CD4-positive, alpha-beta T cell treated with Interleukin-1 beta for 1 hour (primary cell): ENCODE measurements around the gene CCDC144A.
"Not testable (repeated sequence)": the region's sequence is repeated elsewhere in the genome, so short reads cannot be mapped to it uniquely, and the experiment has no call there.

ENCODE experiments used
- DNase-seq, 2 donors: peaks; one replicate each; pipeline ENCODE4 v3.0.0-alpha.2; 2020 to 2022

CCDC144A gene

GRCh38 chr17:16820979-16821543 lies 131.0 kb downstream of the CCDC144A start:
- no peak for DNase-seq

GRCh38 chr17:16822133-16822532 lies 132.1 kb downstream of the CCDC144A start:
- DNase-seq = not testable (repeated sequence)

DNA sequence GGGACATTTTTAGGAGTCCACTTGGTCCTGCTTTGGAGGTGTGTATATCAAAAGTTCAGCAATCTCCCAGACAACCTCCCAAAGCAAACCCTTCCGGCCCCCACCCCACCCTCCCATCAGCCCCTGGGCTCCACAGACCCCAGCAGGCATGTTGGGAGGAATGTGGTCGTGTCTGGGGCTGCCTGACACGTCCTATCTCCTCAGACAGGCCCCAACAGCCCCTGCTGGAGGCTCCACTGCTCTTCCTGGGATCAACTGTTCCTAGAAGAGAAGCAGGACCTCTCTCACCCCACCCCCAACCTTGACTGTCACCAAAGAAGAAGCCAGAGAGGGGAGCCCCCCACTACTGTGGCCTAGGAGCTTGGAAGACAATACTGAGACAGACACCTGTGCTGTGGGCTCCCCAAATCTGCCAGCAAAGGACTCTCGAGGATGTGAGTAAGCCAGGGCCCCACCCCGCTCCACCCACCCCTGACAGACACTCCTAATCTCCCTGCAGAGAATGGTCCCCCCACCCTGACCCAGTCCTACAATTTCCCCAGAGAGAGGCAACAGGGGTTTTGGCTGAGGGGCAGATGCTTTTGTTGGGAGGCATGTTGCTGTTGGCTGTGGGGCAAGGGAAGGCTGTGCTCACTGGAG lies 133.8 kb downstream of the CCDC144A start:
- not testable (repeated sequence) for DNase-seq
